IPS-18a (cell line): ENCODE results near the gene PLA2G4B.
"Not testable (repeated sequence)": the region's sequence is repeated elsewhere in the genome, so short reads cannot be mapped to it uniquely, and the experiment has no call there.

Experiments used
- H3K27ac ChIP-seq: one replicate; pipeline ENCODE4 v1.5.1; 2013; ENCODE audit warnings: low read length
- H3K27me3 ChIP-seq: one replicate; pipeline ENCODE4 v1.6.1; 2013; ENCODE audit warnings: mild to moderate bottlenecking, low read length; ENCODE audit not compliant: control insufficient read depth, insufficient read depth
- H3K36me3 ChIP-seq: one replicate; pipeline ENCODE4 v1.6.1; 2013; ENCODE audit warnings: low read depth, low read length; ENCODE audit not compliant: control insufficient read depth
- H3K4me1 ChIP-seq: one replicate; pipeline ENCODE4 v1.6.1; 2013; ENCODE audit warnings: low read depth, low read length; ENCODE audit not compliant: control insufficient read depth
- H3K4me3 ChIP-seq: one replicate; pipeline ENCODE4 v1.5.1; 2013; ENCODE audit warnings: low read length
- H3K9ac ChIP-seq: one replicate; pipeline ENCODE4 v1.6.1; 2013; ENCODE audit warnings: mild to moderate bottlenecking, low read length, moderate library complexity
- H3K9me3 ChIP-seq: one replicate; pipeline ENCODE4 v1.6.1; 2013; ENCODE audit warnings: low read depth, low read length; ENCODE audit not compliant: control insufficient read depth

PLA2G4B gene

DNA sequence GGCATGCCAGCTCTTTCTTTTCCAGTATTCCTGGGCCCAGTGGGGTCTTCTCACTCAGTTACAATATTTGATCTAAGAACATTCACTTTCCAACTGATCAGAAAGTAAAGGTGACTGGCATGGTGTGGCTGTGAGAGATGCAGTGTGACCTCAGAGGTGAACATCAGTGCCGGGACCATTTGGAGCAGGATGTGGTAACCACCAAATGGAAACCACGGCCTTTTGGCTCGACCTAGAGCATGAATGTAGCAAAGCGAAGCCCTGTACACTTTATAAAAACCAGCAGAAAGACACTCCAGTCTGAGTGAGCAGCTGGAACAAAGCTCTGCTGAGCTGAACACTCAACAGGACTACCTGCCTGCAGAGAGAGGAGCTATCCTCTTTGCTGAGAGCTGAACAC is 7.4 kb upstream of the PLA2G4B start:
- H3K36me3 ChIP-seq, H3K4me3 ChIP-seq, H3K4me1 ChIP-seq, H3K27ac ChIP-seq, H3K9me3 ChIP-seq, H3K9ac ChIP-seq, H3K27me3 ChIP-seq: not testable (repeated sequence)

DNA sequence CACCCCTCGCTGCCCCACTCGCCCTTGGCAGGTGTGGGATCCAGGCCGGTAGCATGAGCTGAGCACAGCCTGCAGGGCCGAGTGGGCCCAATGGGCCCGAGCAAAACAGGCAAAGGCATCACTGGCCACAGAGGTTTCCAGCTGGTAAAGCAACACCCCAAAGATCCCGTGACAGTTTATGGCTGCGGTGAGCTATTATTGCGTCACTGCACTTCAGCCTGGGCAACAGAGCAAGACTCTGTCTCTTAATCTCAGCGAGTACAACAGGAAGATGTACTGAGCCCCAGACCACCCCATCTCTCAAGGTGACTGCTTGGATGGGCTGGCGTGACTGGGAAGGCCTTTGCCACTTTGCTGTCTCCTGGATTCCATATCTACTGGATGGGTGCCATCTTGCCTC is 6.4 kb upstream of the PLA2G4B start:
- no peaks in the 10 kb centered on the region for H3K36me3 ChIP-seq
- no peaks in the 10 kb centered on the region for H3K9me3 ChIP-seq
- peaks cover 4% of the 10 kb centered on the region for H3K4me1 ChIP-seq
- peaks cover 6% of the 10 kb centered on the region for H3K27me3 ChIP-seq
- H3K9ac ChIP-seq, result no peak overlapping the region
- no peak overlapping the region for H3K27ac ChIP-seq
- no peak overlapping the region for H3K4me3 ChIP-seq

DNA sequence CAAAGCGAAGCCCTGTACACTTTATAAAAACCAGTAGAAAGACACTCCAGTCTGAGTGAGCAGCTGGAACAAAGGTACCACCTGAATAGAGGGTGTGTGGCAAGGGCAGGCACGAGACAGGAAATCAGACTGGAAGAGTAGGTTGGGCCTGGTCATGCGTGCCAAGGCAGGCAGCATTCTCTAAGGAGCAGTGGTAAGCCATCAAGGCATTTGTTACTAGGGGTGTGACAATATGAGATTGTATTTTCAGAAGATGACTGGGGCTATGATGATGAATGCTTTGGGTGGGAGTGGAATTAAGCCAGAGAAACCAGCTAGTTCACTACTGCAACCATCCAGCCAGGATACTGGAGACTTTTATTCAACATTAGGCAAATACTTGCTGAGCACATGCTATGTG is 5.8 kb upstream of the PLA2G4B start:
- H3K27ac ChIP-seq, result no peak overlapping the region
- no peak overlapping the region for H3K9ac ChIP-seq
- H3K36me3 ChIP-seq, result no peaks in the 10 kb centered on the region
- H3K9me3 ChIP-seq, result no peaks in the 10 kb centered on the region
- peaks cover 4% of the 10 kb centered on the region for H3K4me1 ChIP-seq
- H3K4me3 ChIP-seq, result no peak overlapping the region
- H3K27me3 ChIP-seq, result peaks cover 6% of the 10 kb centered on the region

DNA sequence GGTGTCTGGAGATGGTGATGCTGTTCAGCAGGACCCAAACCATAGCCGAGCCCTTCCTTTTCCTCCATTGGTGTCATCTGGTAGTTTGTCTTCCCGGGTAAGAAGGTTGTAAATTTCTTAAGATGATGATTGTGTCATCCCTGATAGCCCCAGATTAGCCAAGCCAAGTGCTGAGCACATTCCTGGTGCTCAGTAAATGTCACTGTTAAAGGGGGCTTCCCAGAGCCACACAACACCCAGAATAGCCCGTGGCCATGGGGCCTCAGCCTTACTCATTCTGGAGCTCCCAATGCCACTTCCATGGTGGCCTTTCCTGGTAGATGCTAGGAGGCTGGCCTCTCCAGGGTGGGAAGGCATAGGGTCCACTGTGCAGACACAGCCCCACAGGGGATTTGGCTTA is 4.6 kb upstream of the PLA2G4B start:
- Histone ChIP-seq H3K9ac (no peak overlapping the region), H3K4me3 (no peak overlapping the region), H3K27ac (no peak overlapping the region), H3K36me3 (no peaks in the 10 kb centered on the region), H3K9me3 (no peaks in the 10 kb centered on the region), H3K27me3 (no peaks in the 10 kb centered on the region), H3K4me1 (no peaks in the 10 kb centered on the region)

- Histone ChIP-seq H3K9ac (no peak overlapping the region), H3K36me3 (no peaks in the 10 kb centered on the region)
Observed at GRCh38 chr15:41836073-41836472, 2.6 kb upstream of the PLA2G4B start.

DNA sequence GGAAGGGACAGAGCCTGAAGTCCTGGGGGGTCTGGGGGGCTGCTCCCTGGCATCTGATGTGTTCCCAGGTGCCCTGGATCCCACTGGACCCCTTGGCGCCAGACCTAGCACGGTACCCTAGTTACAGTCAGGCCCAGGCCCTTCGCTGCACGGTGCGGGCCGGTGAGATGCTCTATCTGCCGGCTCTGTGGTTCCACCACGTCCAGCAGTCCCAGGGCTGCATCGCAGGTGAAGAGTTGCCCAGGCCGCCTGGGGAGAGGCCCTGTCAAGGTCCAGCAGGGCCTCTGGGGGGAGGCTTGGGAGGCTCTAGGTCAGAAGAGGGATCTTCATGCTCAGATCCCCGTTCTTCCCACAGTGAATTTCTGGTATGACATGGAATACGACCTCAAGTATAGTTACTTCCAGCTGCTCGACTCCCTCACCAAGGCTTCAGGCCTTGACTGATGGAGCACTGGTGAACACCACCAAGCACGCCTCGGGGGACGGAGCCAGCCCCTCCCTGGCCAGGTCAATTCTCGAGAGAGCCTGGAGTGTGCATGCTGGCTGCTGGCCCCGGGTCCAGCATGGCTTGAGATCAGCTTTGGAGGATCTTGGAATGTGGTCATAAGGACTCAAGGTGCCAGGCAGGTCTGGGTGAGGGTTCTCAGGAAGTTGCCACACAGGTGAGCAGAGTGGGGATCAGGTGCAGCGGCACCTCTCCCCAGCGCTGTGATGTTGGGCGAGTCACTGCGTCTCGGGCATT is 1.8 kb upstream of the PLA2G4B start:
- Histone ChIP-seq H3K9me3 (no peaks in the 10 kb centered on the region), H3K27me3 (no peaks in the 10 kb centered on the region), H3K4me1 (no peaks in the 10 kb centered on the region), H3K36me3 (no peaks in the 10 kb centered on the region), H3K9ac (no peak overlapping the region), H3K4me3 (no peak overlapping the region), H3K27ac (no peak overlapping the region)

More at GRCh38 chr15:41836073-41836472, 2.6 kb upstream of the PLA2G4B start:
- Histone ChIP-seq H3K27ac (no peak overlapping the region), H3K4me1 (no peaks in the 10 kb centered on the region), H3K27me3 (no peaks in the 10 kb centered on the region), H3K9me3 (no peaks in the 10 kb centered on the region), H3K4me3 (no peak overlapping the region)

DNA sequence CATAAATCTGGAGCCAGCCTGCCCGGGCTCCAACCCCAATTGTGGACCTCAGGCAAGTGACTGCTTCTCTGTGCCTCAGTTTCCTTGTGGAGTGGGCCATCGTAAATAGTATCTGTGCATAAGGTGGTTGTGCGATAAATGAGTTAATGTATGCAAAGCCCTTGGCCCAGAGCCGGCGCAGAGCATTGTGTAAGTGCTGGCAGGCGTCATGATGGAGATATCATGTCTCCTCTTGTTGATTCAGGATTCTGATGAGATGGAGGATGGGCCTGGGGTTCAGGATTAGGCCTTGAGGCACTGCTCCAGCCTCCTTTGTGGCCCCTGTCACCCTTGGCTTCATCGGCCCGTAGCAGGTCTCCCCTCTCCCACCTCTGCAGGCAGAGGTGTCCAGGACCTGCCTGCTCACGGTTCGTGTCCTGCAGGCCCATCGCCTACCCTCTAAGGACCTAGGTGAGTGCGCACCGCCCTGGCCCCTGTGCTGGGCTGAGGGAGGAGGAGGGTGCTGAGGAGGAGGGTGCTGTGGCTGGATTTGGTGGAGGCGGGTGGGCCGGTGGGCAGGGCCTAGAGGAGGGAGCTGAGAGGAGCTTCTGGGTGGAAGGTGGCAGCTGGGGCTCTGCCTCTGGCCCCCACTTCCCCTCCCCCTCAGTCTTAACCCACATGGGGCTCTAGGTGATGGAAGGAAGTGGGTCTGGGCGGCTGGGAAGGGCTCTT is 1.3 kb downstream of the PLA2G4B start:
- H3K4me1 ChIP-seq, result no peaks in the 10 kb centered on the region
- no peaks in the 10 kb centered on the region for H3K9me3 ChIP-seq
- H3K36me3 ChIP-seq, result no peaks in the 10 kb centered on the region
- no peaks in the 10 kb centered on the region for H3K27me3 ChIP-seq
- H3K27ac ChIP-seq, result no peak overlapping the region
- no peak overlapping the region for H3K4me3 ChIP-seq
- no peak overlapping the region for H3K9ac ChIP-seq

DNA sequence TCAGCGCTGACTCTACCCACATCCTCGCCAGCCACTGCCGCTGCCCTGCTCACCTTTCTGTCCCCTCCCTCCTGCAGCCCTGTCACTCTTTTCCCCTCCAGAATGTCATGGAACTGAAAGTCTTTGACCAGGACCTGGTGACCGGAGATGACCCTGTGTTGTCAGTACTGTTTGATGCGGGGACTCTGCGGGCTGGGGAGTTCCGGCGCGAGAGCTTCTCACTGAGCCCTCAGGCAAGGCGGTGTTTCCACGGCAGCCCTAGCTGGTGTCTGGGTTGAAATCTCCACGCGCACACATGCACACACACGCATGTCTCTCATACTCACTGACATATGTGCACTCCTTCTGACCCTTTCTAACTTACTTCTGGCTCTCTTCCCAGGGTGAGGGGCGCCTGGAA is 2.0 kb downstream of the PLA2G4B start:
- H3K36me3 ChIP-seq, result no peaks in the 10 kb centered on the region
- no peak overlapping the region for H3K4me3 ChIP-seq
- H3K4me1 ChIP-seq, result no peaks in the 10 kb centered on the region
- H3K9me3 ChIP-seq, result no peaks in the 10 kb centered on the region
- H3K27me3 ChIP-seq, result no peaks in the 10 kb centered on the region
- H3K27ac ChIP-seq, result no peak overlapping the region
- no peak overlapping the region for H3K9ac ChIP-seq

- no peaks in the 10 kb centered on the region for H3K36me3 ChIP-seq
- H3K4me1 ChIP-seq, result no peaks in the 10 kb centered on the region
- no peak overlapping the region for H3K9ac ChIP-seq
- no peak overlapping the region for H3K27ac ChIP-seq
- H3K4me3 ChIP-seq, result no peak overlapping the region
- H3K27me3 ChIP-seq, result no peaks in the 10 kb centered on the region
- H3K9me3 ChIP-seq, result no peaks in the 10 kb centered on the region
Observed at GRCh38 chr15:41841131-41841530, 2.5 kb downstream of the PLA2G4B start.

DNA sequence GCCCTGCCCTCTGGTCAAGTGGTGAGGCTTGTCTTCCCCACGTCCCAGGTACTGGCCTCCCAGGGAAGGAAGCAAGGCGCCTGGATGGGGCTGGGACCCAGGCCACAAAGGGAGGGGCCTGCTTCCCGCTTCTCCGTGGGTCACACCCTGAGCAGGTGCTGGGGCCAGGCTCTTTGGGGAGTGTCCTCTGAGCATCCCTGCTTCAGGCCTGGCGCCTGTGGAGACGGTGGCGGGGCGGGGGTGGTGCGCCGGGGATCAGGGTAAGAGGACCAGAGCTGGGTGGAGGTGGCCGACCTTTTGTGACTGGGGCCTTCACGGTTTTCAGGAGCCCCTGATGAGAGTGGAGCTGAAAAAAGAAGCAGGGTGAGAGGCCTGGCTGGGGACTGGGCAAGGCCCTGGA is 3.6 kb downstream of the PLA2G4B start:
- H3K27ac ChIP-seq, result no peak overlapping the region
- no peaks in the 10 kb centered on the region for H3K4me1 ChIP-seq
- no peak overlapping the region for H3K4me3 ChIP-seq
- H3K36me3 ChIP-seq, result peaks cover 4% of the 10 kb centered on the region
- H3K9me3 ChIP-seq, result no peaks in the 10 kb centered on the region
- H3K9ac ChIP-seq, result no peak overlapping the region
- H3K27me3 ChIP-seq, result no peaks in the 10 kb centered on the region

DNA sequence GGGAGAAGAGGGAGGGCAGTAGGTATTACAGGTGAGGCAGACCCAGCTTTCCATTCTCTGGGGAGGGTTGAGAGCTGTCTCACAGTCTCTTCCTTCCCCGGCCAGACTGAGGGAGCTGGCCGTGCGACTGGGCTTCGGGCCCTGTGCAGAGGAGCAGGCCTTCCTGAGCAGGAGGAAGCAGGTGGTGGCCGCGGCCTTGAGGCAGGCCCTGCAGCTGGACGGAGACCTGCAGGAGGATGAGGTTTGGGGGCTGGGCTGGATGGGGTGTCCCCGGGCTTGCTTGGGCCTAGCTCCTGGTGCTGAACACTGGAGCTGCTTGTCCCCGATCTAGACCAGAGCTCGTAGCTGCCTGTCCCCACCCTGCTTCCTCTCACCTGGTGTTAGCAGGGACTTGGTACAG is 4.9 kb downstream of the PLA2G4B start:
- H3K36me3 ChIP-seq, result peaks cover 10% of the 10 kb centered on the region
- H3K9ac ChIP-seq, result no peak overlapping the region
- H3K9me3 ChIP-seq, result no peaks in the 10 kb centered on the region
- no peak overlapping the region for H3K27ac ChIP-seq
- H3K4me1 ChIP-seq, result no peaks in the 10 kb centered on the region
- no peak overlapping the region for H3K4me3 ChIP-seq
- H3K27me3 ChIP-seq, result no peaks in the 10 kb centered on the region

GRCh38 chr15:41844814-41845213 is 6.2 kb downstream of the PLA2G4B start:
- Histone ChIP-seq H3K27me3 (no peaks in the 10 kb centered on the region), H3K4me3 (no peak overlapping the region), H3K36me3 (peaks cover 10% of the 10 kb centered on the region), H3K4me1 (no peaks in the 10 kb centered on the region), H3K9me3 (no peaks in the 10 kb centered on the region), H3K9ac (no peak overlapping the region), H3K27ac (no peak overlapping the region)
